Gastrocnemius medialis (tissue), 4 donors: ENCODE data around the gene CLASP1. TPM values are rescaled to one million over a fixed set of nuclear protein-coding genes. Genes with fewer than 3 reads are reported as not detected.
"Not testable (repeated sequence)": the region's sequence is repeated elsewhere in the genome, so short reads cannot be mapped to it uniquely, and the experiment has no call there.

Source experiments
- ATAC-seq, 2 donors: fragments of 150-250 bp; one replicate each; pipeline ENCODE4 v1.9.1; 2016
- DNase-seq, 2 donors: peaks; one replicate each; pipeline ENCODE4 v3.0.0-alpha.2; 2019
- H3K27ac ChIP-seq, 4 donors: fragments of 200-600 bp; sonication (generic); 1 replicate in 1 of 4; 2 replicates in 3 of 4; pipeline ENCODE4 v1.5.1; 2016 to 2018; ENCODE audit warnings: mild to moderate bottlenecking in 2 of 4, moderate library complexity in 1 of 4
- H3K27me3 ChIP-seq, 3 donors: fragments of 200-600 bp; sonication (generic) in 2 of 3; 1 replicate in 1 of 3; 2 replicates in 2 of 3; pipeline versions ENCODE4 v1.5.1 to v1.6.0; 2016 to 2019; ENCODE audit warnings: mild to moderate bottlenecking in 1 of 3, moderate library complexity in 1 of 3
- H3K36me3 ChIP-seq, 2 donors: fragments of 200-600 bp; sonication (generic) in 1 of 2; one replicate each; pipeline ENCODE4 v1.5.1; 2017 to 2018
- H3K4me1 ChIP-seq, 2 donors: fragments of 200-600 bp; sonication (generic) in 1 of 2; one replicate each; pipeline ENCODE4 v1.5.1; 2016 to 2017; ENCODE audit warnings: mild to moderate bottlenecking in 2 of 2
- H3K4me3 ChIP-seq, 4 donors: fragments of 200-600 bp; sonication (generic) in 3 of 4; 1 replicate in 1 of 4; 2 replicates in 3 of 4; pipeline ENCODE4 v1.5.1; 2016 to 2019; ENCODE audit warnings: mild to moderate bottlenecking in 2 of 4
- H3K9me3 ChIP-seq, 3 donors: fragments of 200-600 bp; sonication (generic) in 2 of 3; 1 replicate in 1 of 3; 2 replicates in 2 of 3; pipeline ENCODE4 v1.5.1; 2016 to 2019
- POLR2A ChIP-seq, 2 donors: fragments of 450-650 bp; IDR thresholded peaks; one replicate each; pipeline ENCODE4 v1.6.1; 2017; ENCODE audit warnings: antibody characterized with exemption in 2 of 2, mild to moderate bottlenecking in 2 of 2, moderate library complexity in 2 of 2
- in situ Hi-C, 4 donors: fragments of 200-750 bp; cut with MboI; loops; one replicate each; pipeline versions ENCODE4 v1.15.0 to v1.8.0; 2017; ENCODE audit warnings: low sequenced_read_pairs in 4 of 4
- intact Hi-C: fragments of 100-400 bp; cut with DNase I; formaldehyde crosslinking; loops from one replicate; pipeline ENCODE4 v1.15.1; 2023; ENCODE audit warnings: low total_unique reads
- total RNA-seq, 4 donors: library from RNA; depleted of rRNA; stranded (reverse); fragments of >200 nt; gene quantifications; one replicate each; pipeline versions ENCODE4 v1.1.0 to v1.2.3, GENCODE V29; 2016
- TF ChIP-seq, protein P1 (sequence below), 5 experiments: fragments of 450-650 bp in 3 of 5; fragments of 200-600 bp in 2 of 5; sonication (generic) in 2 of 5; IDR thresholded peaks in 4 of 5; conservative IDR thresholded peaks in 1 of 5; 1 replicate in 4 of 5; 2 replicates in 1 of 5; pipeline ENCODE4 v1.5.1; 2016 to 2019; ENCODE audit warnings: antibody characterized with exemption in 5 of 5, mild to moderate bottlenecking in 3 of 5, moderate library complexity in 3 of 5

The CLASP1 gene
- total RNA-seq, 4 donors from 2014 or later: 50.1 to 73.9 (median 61.4) TPM

DNA sequence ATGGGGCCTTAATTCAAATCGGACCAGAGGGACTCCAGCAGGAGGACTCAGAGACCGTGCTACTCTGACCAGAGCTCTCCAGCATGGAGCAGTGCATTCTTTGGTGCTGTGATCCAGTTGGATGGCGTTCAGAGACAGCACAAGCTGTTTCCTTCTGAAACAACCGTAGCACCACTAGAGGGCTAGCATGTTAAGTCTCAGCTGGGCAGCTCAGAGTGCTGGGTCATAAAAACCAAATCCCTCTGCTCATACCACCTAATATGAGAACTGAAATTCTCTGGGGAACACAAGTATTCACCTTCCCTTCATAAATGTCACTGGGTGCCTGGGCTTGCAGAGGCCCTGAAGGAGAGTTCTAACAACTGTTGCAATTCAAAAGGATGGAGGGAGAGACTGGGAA lies 266.5 kb downstream of the CLASP1 start:
- ATAC-seq (no peak), DNase-seq (no peak)
- no peak for TF ChIP-seq POLR2A (IDR thresholded peaks at IDR 0.05)
- TF ChIP-seq, protein P1, sequence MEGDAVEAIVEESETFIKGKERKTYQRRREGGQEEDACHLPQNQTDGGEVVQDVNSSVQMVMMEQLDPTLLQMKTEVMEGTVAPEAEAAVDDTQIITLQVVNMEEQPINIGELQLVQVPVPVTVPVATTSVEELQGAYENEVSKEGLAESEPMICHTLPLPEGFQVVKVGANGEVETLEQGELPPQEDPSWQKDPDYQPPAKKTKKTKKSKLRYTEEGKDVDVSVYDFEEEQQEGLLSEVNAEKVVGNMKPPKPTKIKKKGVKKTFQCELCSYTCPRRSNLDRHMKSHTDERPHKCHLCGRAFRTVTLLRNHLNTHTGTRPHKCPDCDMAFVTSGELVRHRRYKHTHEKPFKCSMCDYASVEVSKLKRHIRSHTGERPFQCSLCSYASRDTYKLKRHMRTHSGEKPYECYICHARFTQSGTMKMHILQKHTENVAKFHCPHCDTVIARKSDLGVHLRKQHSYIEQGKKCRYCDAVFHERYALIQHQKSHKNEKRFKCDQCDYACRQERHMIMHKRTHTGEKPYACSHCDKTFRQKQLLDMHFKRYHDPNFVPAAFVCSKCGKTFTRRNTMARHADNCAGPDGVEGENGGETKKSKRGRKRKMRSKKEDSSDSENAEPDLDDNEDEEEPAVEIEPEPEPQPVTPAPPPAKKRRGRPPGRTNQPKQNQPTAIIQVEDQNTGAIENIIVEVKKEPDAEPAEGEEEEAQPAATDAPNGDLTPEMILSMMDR (IDR thresholded peaks at IDR 0.05 in 4 of 5, conservative IDR thresholded peaks at IDR 0.05 in 1 of 5): no peak
- Histone ChIP-seq H3K4me3 (no peak overlapping the region), H3K4me1 (peaks cover 8 to 14% of the 10 kb centered on the region in 2 donors), H3K9me3 (no peaks in the 10 kb centered on the region), H3K36me3 (peaks cover 0 to 74% of the 10 kb centered on the region in 2 donors), H3K27ac (no peak overlapping the region), H3K27me3 (no peaks in the 10 kb centered on the region)
- intact Hi-C loops (no loop called here), in situ Hi-C loops (no loop called here)

DNA sequence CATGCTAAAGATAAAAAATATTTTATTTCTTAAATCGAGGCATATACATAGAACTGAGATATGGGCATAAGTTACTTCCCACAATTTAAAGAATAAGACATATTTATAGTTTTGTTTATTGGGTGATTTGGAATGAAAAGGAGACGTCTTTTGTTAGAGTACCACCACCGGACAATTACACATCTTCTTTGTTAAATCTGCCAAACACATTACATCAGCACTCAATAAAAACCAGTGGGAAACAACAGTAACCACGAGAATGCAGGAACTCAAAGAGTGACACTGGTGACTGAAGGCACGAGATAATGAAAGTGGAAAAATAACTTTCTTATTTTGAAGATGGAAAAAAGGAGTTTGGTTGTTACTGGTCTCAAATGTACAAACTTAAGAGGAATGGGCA lies 271.6 kb downstream of the CLASP1 start:
- no peak for TF ChIP-seq POLR2A (IDR thresholded peaks at IDR 0.05)
- H3K4me1 ChIP-seq: no peaks in the 10 kb centered on the region
- DNase-seq: no peak
- H3K27ac ChIP-seq: no peak overlapping the region
- in situ Hi-C loops (no loop called here), intact Hi-C loops (no loop called here)
- H3K4me3 ChIP-seq: no peak overlapping the region
- H3K27me3 ChIP-seq: no peaks in the 10 kb centered on the region
- no peak for ATAC-seq
- peaks cover 0 to 63% of the 10 kb centered on the region in 2 donors for H3K36me3 ChIP-seq
- no peaks in the 10 kb centered on the region for H3K9me3 ChIP-seq

DNA sequence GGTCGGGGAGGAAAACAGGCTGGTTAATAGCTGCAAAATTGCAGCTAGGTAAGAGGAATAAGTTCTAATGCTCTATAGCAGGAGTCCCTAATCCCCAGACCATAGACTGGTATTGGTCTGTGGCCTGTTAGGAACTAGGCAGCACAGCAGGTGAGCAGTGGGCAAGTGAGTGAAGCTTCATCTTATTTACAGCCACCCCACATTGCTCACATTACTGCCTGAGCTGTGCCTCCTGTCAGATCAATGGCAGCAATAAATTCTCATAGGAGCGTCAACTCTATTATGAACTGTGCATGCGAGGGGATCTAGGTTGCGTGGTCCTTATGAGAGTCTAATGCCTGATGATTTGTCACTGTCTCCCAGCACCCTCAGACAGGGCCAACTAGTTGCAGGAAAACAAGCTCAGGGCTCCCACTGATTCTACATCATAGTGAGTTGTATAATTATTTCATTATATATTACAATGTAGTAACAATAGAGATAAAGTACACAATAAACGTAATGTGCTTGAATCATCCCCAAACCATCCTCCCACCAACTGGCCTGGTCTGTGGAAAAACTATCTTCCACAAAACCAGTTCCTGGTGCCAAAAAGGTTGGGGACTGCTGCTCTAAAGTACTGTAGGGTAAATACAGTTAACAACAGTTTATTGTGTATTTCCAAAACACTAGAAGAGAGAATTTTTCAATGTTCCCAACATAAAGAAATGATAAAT lies 272.6 kb downstream of the CLASP1 start:
- Histone ChIP-seq H3K4me1 (no peaks in the 10 kb centered on the region), H3K4me3 (no peak overlapping the region), H3K27me3 (no peaks in the 10 kb centered on the region), H3K9me3 (no peaks in the 10 kb centered on the region), H3K27ac (no peak overlapping the region), H3K36me3 (peaks cover 0 to 58% of the 10 kb centered on the region in 2 donors)
- TF ChIP-seq POLR2A (IDR thresholded peaks at IDR 0.05): no peak
- in situ Hi-C loops (no loop called here), intact Hi-C loops (no loop called here)
- ATAC-seq: no peak
- DNase-seq: no peak

DNA sequence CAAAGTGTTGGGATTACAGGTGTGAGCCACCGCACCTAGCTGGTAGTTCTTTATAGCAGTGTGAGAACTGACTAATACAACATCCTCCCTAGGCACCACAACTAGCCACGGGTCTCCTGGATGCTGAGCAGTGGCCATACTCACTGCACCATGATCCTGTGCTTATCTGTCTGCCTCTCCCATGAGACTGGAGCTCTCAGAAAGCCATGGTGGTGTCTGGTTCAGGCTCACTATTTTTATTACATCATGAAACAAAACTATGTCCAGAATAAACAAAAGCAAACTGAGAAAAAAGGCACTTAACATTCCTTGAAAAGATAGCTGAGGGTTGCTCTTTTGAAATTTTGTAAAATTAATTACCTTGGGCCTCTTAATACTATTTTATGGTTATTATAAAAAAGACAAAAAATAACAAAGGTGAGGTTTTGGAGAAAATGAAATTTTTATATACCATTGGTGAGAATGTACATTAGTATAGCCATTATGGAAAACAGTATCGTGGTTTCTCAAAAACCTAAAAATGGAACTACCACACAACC lies 273.6 kb downstream of the CLASP1 start:
- Histone ChIP-seq H3K27ac (no peak overlapping the region), H3K4me3 (no peak overlapping the region), H3K27me3 (no peaks in the 10 kb centered on the region), H3K36me3 (peaks cover 0 to 56% of the 10 kb centered on the region in 2 donors), H3K9me3 (no peaks in the 10 kb centered on the region), H3K4me1 (no peaks in the 10 kb centered on the region)
- TF ChIP-seq, protein P1 (IDR thresholded peaks at IDR 0.05 in 4 of 5, conservative IDR thresholded peaks at IDR 0.05 in 1 of 5): no peak
- TF ChIP-seq POLR2A (IDR thresholded peaks at IDR 0.05): no peak
- no peak for DNase-seq
- intact Hi-C loops: no loop called here
- in situ Hi-C loops: no loop called here
- ATAC-seq: no peak

DNA sequence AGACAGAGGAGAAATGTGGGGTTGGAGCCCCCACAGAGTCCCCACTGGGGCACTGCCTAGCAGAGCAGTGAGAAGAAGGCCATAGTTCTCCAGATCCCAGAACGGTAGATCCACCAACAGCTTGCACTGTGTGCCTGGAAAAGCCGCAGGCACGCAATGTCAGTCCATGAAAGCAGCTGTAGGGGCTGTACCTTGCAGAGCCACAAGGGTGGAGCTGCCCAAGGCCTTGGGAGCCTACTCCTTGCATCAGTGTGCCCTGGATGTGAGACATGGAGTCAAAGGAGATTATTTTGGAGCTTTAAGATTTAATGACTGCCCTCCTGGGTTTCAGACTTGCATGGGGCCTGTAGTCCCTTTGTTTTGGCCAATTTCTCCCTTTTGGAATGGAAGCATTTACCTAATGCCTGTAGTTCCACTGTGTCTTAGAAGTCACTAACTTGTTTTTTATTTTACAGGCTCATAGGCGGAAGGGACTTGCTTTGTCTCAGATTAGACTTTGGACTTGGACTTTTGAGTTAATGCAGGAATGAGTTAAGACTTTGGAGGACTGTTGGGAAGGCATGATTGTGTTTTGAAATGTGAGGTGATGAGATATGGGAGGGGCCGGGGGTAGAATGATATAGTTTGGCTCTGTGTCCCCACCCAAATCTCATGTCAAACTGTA lies 274.7 kb downstream of the CLASP1 start:
- peaks cover 0 to 59% of the 10 kb centered on the region in 2 donors for H3K36me3 ChIP-seq
- H3K27me3 ChIP-seq, intact Hi-C loops, DNase-seq, H3K9me3 ChIP-seq, H3K4me1 ChIP-seq, H3K27ac ChIP-seq, H3K4me3 ChIP-seq, ATAC-seq: not testable (repeated sequence)
- in situ Hi-C loops: loop anchor here in 1 of 4 donors (25.0 kb wide), 1 partner anchor 287 kb away; no protein-coding TSS in a partner anchor

DNA sequence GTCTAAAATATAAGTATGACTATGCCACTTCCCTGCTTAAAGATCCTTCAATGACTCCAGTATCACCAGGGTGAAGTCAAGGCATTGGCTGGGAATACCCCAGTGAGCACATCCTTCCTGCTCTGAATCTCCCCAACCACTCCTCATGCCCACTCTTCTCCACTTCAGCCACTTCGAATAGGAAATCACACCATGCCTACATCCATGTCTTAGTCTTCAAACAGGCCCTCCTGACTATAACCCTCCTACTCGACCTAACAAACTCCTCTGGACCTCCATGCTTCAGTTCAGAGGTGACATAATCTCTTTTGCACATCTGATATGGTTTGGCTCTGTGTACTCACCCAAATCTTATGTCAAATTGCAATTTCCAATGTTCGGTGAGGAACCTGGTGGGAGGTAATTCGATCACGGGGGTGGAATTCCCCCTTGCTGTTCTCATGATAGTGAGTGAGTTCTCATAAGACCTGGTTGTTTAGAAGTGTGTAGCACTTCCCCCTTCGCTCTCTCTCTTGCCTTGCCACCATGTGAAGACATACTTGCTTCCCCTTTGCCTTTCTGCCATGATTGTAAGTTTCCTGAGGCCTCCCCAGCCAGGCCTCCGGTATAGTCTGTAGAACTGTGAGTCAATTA lies 276.4 kb downstream of the CLASP1 start:
- no peak for ATAC-seq
- Histone ChIP-seq H3K4me1 (no peaks in the 10 kb centered on the region), H3K27ac (no peak overlapping the region), H3K36me3 (peaks cover 0 to 53% of the 10 kb centered on the region in 2 donors), H3K27me3 (no peaks in the 10 kb centered on the region), H3K9me3 (no peaks in the 10 kb centered on the region), H3K4me3 (no peak overlapping the region)
- in situ Hi-C loops (loop anchor here in 1 of 4 donors (25.0 kb wide), 1 partner anchor 286 kb away; no protein-coding TSS in a partner anchor), intact Hi-C loops (no loop called here)
- DNase-seq: no peak
- TF ChIP-seq, protein P1 (IDR thresholded peaks at IDR 0.05 in 4 of 5, conservative IDR thresholded peaks at IDR 0.05 in 1 of 5): no peak
